HEK293 (cell line): ENCODE data around the gene HEXIM1.

Experiments used
- FEZF1 ChIP-seq: fragments of 450-650 bp; formaldehyde crosslinking; IDR thresholded peaks from 2 replicates; pipeline ENCODE4 v1.5.1; 2016; ENCODE audit warnings: missing biosample characterization, missing genetic modification characterization
- IKZF3 ChIP-seq: fragments of 450-650 bp; IDR thresholded peaks from 2 replicates; pipeline ENCODE4 v1.5.0; 2018; ENCODE audit warnings: missing biosample characterization, mild to moderate bottlenecking, missing genetic modification characterization, moderate library complexity
- KLF10 ChIP-seq: fragments of 450-650 bp; IDR thresholded peaks from 2 replicates; pipeline ENCODE4 v1.5.1; 2018; ENCODE audit warnings: missing biosample characterization, mild to moderate bottlenecking, missing genetic modification characterization
- KLF9 ChIP-seq: fragments of 450-650 bp; formaldehyde crosslinking; IDR thresholded peaks from 2 replicates; pipeline ENCODE4 v1.5.1; 2016; ENCODE audit warnings: missing biosample characterization, missing genetic modification characterization, low read depth
- PRDM6 ChIP-seq: fragments of 450-650 bp; formaldehyde crosslinking; IDR thresholded peaks from 2 replicates; pipeline ENCODE4 v1.5.1; 2017; ENCODE audit warnings: missing biosample characterization, missing genetic modification characterization
- TSHZ1 ChIP-seq: fragments of 450-650 bp; formaldehyde crosslinking; IDR thresholded peaks from 2 replicates; pipeline ENCODE4 v1.5.1; 2016; ENCODE audit warnings: missing biosample characterization, missing genetic modification characterization, borderline replicate concordance
- YY2 ChIP-seq: fragments of 450-650 bp; formaldehyde crosslinking; IDR thresholded peaks from 2 replicates; pipeline ENCODE4 v1.5.1; 2016; ENCODE audit warnings: missing biosample characterization, missing genetic modification characterization
- ZBTB17 ChIP-seq: fragments of 450-650 bp; formaldehyde crosslinking; IDR thresholded peaks from 2 replicates; pipeline ENCODE4 v1.5.1; 2016; ENCODE audit warnings: missing biosample characterization, missing genetic modification characterization
- ZNF133 ChIP-seq: fragments of 450-650 bp; formaldehyde crosslinking; IDR thresholded peaks from 2 replicates; pipeline ENCODE4 v1.5.1; 2016; ENCODE audit warnings: missing biosample characterization, missing genetic modification characterization
- ZNF202 ChIP-seq: fragments of 450-650 bp; formaldehyde crosslinking; IDR thresholded peaks from 2 replicates; pipeline ENCODE4 v1.5.1; 2016; ENCODE audit warnings: missing biosample characterization, missing genetic modification characterization, borderline replicate concordance
- ZNF292 ChIP-seq: fragments of 450-650 bp; formaldehyde crosslinking; IDR thresholded peaks from 2 replicates; pipeline ENCODE4 v1.5.1; 2016; ENCODE audit warnings: low read depth, missing biosample characterization, missing genetic modification characterization, borderline replicate concordance
- ZNF324 ChIP-seq: fragments of 450-650 bp; formaldehyde crosslinking; IDR thresholded peaks from 2 replicates; pipeline ENCODE4 v1.5.1; 2016; ENCODE audit warnings: missing biosample characterization, missing genetic modification characterization
- ZNF350 ChIP-seq: fragments of 450-650 bp; formaldehyde crosslinking; IDR thresholded peaks from 2 replicates; pipeline ENCODE4 v1.5.0; 2017; ENCODE audit warnings: missing biosample characterization, mild to moderate bottlenecking, missing genetic modification characterization
- ZNF391 ChIP-seq: fragments of 450-650 bp; formaldehyde crosslinking; IDR thresholded peaks from 2 replicates; pipeline ENCODE4 v1.5.1; 2016; ENCODE audit warnings: low read depth, missing biosample characterization, missing genetic modification characterization, borderline replicate concordance
- ZNF398 ChIP-seq: fragments of 450-650 bp; formaldehyde crosslinking; IDR thresholded peaks from 2 replicates; pipeline ENCODE4 v1.5.1; 2017; ENCODE audit warnings: missing biosample characterization, missing genetic modification characterization
- ZNF449 ChIP-seq: fragments of 450-650 bp; formaldehyde crosslinking; IDR thresholded peaks from 2 replicates; pipeline ENCODE4 v1.5.1; 2017; ENCODE audit warnings: missing biosample characterization, mild to moderate bottlenecking, missing genetic modification characterization, moderate library complexity
- ZNF510 ChIP-seq: fragments of 450-650 bp; formaldehyde crosslinking; IDR thresholded peaks from 2 replicates; pipeline ENCODE4 v1.5.1; 2018; ENCODE audit warnings: mild to moderate bottlenecking, missing genetic modification characterization, missing biosample characterization; ENCODE audit not compliant: insufficient replicate concordance
- ZNF513 ChIP-seq: fragments of 450-650 bp; IDR thresholded peaks from 2 replicates; pipeline ENCODE4 v1.5.1; 2018; ENCODE audit warnings: missing biosample characterization, missing genetic modification characterization
- ZNF544 ChIP-seq: fragments of 450-650 bp; formaldehyde crosslinking; IDR thresholded peaks from 2 replicates; pipeline ENCODE4 v1.5.0; 2017; ENCODE audit warnings: missing biosample characterization, missing genetic modification characterization
- ZNF623 ChIP-seq: fragments of 450-650 bp; formaldehyde crosslinking; IDR thresholded peaks from 2 replicates; pipeline ENCODE4 v1.5.1; 2016; ENCODE audit warnings: missing biosample characterization, missing genetic modification characterization
- ZNF639 ChIP-seq: fragments of 450-650 bp; formaldehyde crosslinking; IDR thresholded peaks from 2 replicates; pipeline ENCODE4 v1.5.1; 2016; ENCODE audit warnings: missing biosample characterization, missing genetic modification characterization
- ZNF645 ChIP-seq: fragments of 450-650 bp; formaldehyde crosslinking; IDR thresholded peaks from 2 replicates; pipeline ENCODE4; 2016; ENCODE audit warnings: missing biosample characterization, missing genetic modification characterization
- ZNF777 ChIP-seq: fragments of 450-650 bp; formaldehyde crosslinking; IDR thresholded peaks from 2 replicates; pipeline ENCODE4 v1.5.1; 2017; ENCODE audit warnings: missing biosample characterization, missing genetic modification characterization, borderline replicate concordance
- ZNF843 ChIP-seq: fragments of 450-650 bp; formaldehyde crosslinking; IDR thresholded peaks from 2 replicates; pipeline ENCODE4 v1.5.1; 2016; ENCODE audit warnings: missing biosample characterization, missing genetic modification characterization
- ZSCAN23 ChIP-seq: fragments of 450-650 bp; formaldehyde crosslinking; IDR thresholded peaks from 2 replicates; pipeline ENCODE4 v1.5.1; 2016; ENCODE audit warnings: missing biosample characterization, missing genetic modification characterization
- ZXDB ChIP-seq: fragments of 450-650 bp; formaldehyde crosslinking; IDR thresholded peaks from 2 replicates; pipeline ENCODE4 v1.5.1; 2016; ENCODE audit warnings: missing biosample characterization, missing genetic modification characterization

HEXIM1 gene

GRCh38 chr17:45147581-45148182 is 593 bp upstream of the HEXIM1 start (continued):
- TF ChIP-seq TSHZ1 (tag by site-specific recombination), result peak; percentile 90
- peak; percentile 97 for TF ChIP-seq ZNF639
- 0 out of 2 replicates have a peak, but pooled peaks have one; percentile 4 for TF ChIP-seq IKZF3 (tag by site-specific recombination)
- peak; percentile 11; the same call in 1 of the 2 replicates for TF ChIP-seq ZNF777
- peak; percentile 10 for TF ChIP-seq ZBTB17
- no peak; the same call in 1 of the 2 replicates for TF ChIP-seq ZNF645 (tag by site-specific recombination)
- peak; percentile 50 for TF ChIP-seq YY2 (tag by site-specific recombination)
- TF ChIP-seq FEZF1 (tag by site-specific recombination), result peak; percentile 14; the same call in 1 of the 2 replicates
- no peak for TF ChIP-seq ZNF202 (tag by site-specific recombination)
- no peak for TF ChIP-seq ZNF350 (tag by site-specific recombination)
- TF ChIP-seq ZNF398 (tag by site-specific recombination), result peak; percentile 95
- no peak for TF ChIP-seq ZNF544
- peak; percentile 76 for TF ChIP-seq ZNF513
- TF ChIP-seq ZNF324 (tag by site-specific recombination), result peak; percentile 99
- TF ChIP-seq ZNF843, result peak; percentile 82
- peak; percentile 90 for TF ChIP-seq ZSCAN23
- TF ChIP-seq PRDM6 (tag by site-specific recombination), result peak; percentile 42; the same call in 1 of the 2 replicates
- TF ChIP-seq KLF10 (tag by site-specific recombination), result peak; percentile 84
- TF ChIP-seq ZNF292 (tag by site-specific recombination), result no peak
- TF ChIP-seq ZNF449 (tag by site-specific recombination), result peak; percentile 83; the same call in 1 of the 2 replicates
- TF ChIP-seq KLF9 (tag by site-specific recombination), result peak; percentile 74; the same call in 1 of the 2 replicates
- TF ChIP-seq ZNF391 (tag by site-specific recombination), result peak; percentile 95
- peak; percentile 50; the same call in 1 of the 2 replicates for TF ChIP-seq ZNF623 (tag by site-specific recombination)
- TF ChIP-seq ZNF133 (tag by site-specific recombination), result no peak
- peak; percentile 92 for TF ChIP-seq ZXDB (tag by site-specific recombination)
- TF ChIP-seq ZNF510 (tag by site-specific recombination), result no peak
